GM18519 (cell line): ENCODE measurements around the gene CD58.

Source experiments
- ATAC-seq: cut with Tn5 transposase; IDR thresholded peaks from one replicate; pipeline ENCODE4 v1.9.1; 2021; ENCODE audit warnings: mild to moderate bottlenecking, moderate library complexity; ENCODE audit not compliant: unreplicated experiment, low FRiP score

CD58 gene

GRCh38 chr1:116514708-116515525, 55.9 kb downstream of the CD58 start:
- peak; percentile 72 for ATAC-seq

GRCh38 chr1:116513956-116514355, 56.9 kb downstream of the CD58 start:
- ATAC-seq, result no peak

- no peak for ATAC-seq
These were observed 59.3 kb downstream of the CD58 start for GRCh38 chr1:116511459-116512019.

GRCh38 chr1:116510361-116510760, 60.5 kb downstream of the CD58 start:
- ATAC-seq, result no peak

- ATAC-seq, result no peak
These were observed 61.5 kb downstream of the CD58 start for GRCh38 chr1:116508984-116509980.

GRCh38 chr1:116508085-116508983, 62.5 kb downstream of the CD58 start:
- ATAC-seq, result no peak

- ATAC-seq, result no peak
These were observed 63.2 kb downstream of the CD58 start for GRCh38 chr1:116507631-116508030.

GRCh38 chr1:116506132-116507004, 64.5 kb downstream of the CD58 start:
- no peak for ATAC-seq

GRCh38 chr1:116504308-116505156, 66.3 kb downstream of the CD58 start:
- peak; percentile 86 for ATAC-seq

GRCh38 chr1:116503546-116504307, 67.1 kb downstream of the CD58 start:
- no peak for ATAC-seq

GRCh38 chr1:116502671-116503314, 68.0 kb downstream of the CD58 start:
- no peak for ATAC-seq

GRCh38 chr1:116501870-116502244, 69.0 kb downstream of the CD58 start:
- no peak for ATAC-seq

- ATAC-seq, result no peak
These were observed 69.5 kb downstream of the CD58 start for GRCh38 chr1:116501125-116501869.

- ATAC-seq, result no peak
These were observed 71.8 kb downstream of the CD58 start for GRCh38 chr1:116498789-116499628.

- ATAC-seq, result no peak
These were observed 73.2 kb downstream of the CD58 start for GRCh38 chr1:116497656-116498055.
